ENCODE data around the gene SSBP3.
"Not testable (repeated sequence)": the region's sequence is repeated elsewhere in the genome, so short reads cannot be mapped to it uniquely, and the experiment has no call there.

SSBP3 gene

DNA sequence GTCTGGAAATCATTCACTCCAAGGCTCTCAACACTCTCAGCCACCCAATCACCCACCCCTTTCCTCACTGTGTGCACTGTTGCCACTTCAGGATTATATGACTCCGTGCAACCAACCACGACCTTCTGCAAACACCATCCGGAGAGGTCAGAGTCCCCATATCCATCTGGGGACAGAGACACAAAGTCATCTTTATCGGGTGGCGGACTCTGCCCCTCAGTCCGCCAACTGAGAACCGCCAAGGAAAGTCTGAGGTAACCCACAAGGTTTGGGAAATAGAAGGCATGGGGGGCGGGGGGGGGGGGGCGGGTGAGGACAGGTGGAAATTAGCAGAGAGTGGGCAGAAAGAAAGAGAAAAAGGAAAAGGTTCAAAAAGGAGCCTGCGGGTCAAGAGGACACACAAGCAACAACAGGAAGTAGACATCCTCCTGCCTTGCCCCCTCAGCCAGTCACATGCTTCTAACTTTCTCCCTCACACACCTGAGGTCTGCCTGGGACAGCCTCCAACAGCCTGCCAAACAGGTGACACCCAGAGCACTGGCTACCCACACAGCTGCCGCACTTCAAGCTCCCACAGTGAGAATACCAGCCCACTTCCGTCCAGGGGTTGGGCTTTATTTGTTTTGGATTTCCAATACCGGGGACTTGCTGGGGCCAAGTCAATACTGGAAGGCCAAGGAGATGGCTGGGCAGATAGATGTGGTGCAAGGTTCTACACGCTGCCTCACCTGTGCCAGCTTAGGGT is 58.1 kb downstream of the SSBP3 start:
- DNase-seq: no peak

DNA sequence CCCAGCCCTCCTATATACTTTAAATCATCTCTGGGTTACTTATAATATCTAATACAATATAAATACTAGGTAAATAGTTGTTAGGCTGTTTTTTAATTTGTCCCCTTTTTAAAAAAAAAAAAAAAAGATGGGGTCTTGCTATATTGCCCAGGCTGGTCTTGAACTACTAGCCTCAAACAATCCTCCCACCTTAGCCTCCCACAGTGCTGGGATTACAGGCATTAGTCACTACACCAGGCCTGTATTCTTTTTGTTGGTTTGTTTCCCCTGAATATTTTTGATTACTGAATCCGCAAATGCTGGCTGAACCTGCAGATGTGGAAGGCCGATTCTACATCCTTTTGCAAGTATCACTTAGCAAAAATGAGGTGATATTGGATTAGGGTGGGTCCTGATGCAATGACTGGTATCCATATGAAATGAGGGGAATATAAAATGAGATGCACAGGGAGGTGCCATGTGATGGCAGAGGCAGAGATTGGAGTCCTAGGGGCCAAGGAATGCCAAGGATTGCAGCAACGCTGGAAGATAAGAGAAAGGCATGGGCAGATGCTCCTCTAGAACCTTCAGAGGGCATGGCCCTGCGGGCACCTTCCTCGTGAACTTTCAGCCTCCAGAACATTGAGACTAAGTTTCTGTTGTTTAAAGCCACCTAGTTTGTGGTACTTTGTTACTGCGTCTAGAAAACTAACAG is 58.8 kb downstream of the SSBP3 start:
- no peak for DNase-seq

DNA sequence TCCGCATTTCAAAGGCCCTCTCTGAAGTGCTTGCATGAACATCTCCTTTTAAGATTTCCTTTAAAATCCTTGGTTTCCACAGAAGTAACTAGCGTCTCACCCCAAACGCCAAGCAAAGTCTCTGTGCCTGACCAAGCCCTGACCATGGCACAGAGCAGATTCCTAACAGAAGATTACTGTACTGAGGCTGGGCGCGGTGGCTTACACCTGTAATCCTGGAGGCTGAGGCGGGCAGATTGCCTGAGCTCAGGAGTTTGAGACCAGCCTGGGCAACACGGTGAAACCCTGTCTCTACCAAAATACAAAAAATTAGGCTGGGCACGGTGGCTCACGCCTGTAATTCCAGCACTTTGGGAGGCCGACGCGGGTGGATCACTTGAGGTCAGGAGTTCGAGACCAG is 60.6 kb downstream of the SSBP3 start:
- not testable (repeated sequence) for DNase-seq

DNA sequence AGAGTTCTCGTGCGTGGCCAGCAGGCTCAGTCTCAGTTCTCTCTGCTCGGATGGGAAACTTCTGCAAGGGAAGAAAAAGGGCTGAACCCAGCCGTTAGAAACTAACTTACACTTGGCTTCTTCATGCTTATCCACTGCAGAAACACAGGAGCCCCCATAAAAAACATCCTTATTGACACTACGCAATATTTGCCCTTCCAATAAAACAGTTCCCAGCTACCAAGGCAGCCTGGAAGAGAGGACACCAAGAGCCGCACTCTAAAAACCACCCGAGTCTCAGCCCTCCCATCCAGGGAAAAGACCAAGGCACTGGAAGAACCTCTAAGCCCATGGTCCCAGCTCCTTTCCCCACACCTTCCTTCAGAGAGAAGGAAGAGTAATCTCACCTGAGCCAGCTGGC is 61.1 kb downstream of the SSBP3 start:
- DNase-seq: no peak

DNA sequence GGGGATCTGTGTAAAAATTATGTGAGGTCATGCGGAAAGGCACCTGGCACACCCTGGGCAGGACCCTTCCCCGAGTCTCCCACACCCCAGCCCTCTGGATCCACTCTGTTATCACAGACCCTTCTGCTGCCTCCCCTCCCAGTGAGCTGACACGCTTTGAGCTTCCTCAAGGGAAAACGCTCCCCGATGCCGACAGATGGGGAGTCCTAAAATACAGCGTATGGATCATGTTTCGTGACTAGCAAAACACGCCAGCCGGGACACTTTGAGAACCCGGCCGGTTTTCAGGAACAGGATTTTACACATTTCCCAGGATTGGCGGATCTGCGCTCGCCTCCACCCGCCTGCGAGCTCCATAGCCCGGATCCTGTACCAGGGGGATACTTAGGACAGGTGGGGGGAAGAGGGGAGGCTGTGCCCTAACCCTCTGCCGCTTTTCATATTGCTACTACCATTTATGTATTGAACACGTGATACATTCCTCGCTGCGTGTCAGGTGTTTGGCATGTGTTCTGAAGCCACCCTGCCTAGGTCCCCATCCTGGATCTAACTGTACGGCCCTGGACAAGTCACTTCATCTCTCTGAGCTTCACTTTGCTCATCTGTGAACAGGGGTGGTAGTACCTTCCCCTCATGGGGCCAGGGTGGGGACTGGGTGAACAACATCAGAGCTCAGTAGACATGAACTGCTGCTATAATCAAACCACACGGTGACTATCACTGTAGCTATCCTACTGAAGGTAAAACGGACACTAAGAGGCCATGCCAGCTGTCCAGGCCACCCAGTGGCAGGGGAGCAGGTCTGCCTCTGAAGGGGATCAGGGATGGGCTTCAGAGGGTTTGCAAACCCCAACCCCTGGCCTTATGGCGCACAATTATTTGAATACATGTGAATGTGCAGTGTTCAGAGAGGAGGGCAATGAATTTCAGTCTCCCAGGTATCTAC is 63.2 kb downstream of the SSBP3 start:
- no peak for DNase-seq

DNA sequence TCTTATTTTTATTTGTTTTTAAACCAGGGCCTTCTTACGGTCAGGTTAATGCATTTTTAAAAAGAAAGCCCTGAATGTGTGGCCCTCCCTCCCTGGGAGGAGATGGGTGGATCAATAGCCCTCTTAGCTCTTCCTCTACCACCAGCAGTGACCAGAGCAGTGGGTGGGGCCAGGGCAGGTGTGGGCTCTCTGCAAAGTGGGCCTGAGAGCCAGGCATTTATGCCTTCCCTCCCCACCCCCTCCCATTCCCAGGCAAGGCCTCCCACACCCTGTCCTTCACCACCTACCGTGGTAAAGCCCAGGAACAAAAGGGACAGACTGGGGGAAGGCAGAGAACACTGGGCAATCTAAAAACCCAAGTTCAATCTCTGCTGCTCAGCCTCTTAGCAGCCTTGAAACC is 63.9 kb downstream of the SSBP3 start:
- no peak for DNase-seq

DNA sequence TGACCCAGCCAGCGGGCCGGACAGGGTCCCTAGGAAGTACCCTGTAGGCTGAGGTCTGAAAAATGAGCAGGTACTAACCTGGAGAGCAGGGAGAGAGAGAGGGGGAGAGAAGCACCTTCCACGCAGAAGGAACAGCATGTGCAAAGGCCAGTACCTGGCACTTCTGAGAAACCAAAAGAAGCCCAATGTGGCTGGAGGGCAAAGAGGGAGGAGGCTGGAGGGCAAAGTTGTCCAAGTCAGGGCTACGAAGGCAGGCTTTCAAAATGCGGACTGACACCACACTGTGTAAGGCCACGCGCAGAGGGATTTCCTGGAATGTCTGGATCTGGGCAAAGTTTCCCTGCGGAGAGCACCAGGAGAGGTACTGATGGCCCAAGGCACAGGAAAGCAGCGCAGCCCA is 64.4 kb downstream of the SSBP3 start:
- no peak for DNase-seq

DNA sequence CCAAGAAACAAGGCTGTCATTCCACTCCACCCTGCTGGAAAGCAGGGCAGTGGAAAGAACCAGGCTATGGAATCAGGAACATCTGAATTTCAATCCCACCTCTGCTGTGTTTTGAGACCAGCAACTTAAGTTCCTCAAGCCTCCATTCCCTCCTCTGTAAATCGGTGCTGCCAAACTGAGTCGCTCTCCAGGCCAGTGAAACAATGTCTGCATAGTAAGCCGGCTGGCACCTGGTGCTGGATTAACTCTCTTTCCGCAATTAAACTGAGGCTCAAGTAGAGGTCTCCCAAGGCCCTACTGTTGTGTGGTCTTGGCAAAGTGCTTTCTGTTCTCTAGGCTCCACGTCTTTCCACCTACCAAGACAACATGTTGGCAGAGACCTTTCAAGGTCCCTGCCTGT is 65.3 kb downstream of the SSBP3 start:
- DNase-seq: no peak

DNA sequence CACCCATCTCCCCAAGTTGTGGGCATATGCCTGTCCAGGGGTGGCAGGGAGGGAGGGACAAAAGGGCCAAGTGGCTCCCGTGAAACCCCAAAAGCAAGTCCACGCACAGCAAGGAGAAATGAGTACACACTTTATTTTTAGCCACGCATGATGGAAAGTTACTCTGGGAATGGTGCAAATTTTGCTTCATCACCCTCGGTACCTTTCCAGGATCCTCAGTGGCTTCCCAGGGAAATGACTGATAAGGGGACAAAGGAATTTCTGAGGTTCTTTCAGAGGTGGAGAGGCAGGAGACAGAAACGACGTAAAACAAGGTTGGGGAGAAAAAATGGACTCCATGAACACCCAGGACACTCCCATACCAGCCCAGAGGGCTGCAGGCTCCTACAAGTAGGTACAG is 65.8 kb downstream of the SSBP3 start:
- DNase-seq: no peak

DNA sequence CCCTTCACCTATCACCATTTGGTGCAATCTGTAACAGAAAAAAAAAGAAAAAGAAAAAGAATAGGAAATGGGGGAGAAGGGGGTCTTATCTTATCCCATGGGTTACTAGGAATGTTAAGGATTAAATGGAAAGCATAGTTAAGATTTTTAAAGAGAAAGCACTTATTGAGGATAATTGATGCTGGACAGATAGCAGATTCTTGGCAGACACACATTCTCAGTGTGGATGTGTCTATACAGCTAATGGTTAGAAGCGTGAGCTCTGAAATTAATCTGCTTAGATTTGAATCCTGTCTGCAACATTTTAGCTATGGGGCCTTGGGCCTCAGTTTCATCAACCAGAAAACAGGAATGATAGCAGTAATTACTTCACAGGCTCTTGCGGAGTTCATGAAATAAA is 67.1 kb downstream of the SSBP3 start:
- no peak for DNase-seq

DNA sequence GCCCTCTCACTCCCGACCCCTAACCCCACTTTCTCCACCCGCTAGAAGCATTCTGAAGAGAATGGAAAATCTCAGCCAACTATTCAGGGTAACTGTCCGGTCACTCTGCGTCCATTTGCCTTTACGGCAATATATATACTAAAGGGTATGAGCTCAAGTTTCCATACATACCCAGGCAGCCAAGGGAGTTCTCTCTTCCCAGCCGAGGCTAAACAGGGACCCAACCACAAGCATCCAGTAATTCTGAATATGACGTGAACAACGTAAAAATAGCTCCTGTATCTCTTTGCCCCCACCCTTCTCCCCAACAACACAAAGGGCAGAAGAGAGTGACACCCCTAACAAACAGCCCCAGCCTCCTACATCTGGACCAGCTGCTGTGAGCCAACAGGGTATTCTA is 67.7 kb downstream of the SSBP3 start:
- no peak for DNase-seq

DNA sequence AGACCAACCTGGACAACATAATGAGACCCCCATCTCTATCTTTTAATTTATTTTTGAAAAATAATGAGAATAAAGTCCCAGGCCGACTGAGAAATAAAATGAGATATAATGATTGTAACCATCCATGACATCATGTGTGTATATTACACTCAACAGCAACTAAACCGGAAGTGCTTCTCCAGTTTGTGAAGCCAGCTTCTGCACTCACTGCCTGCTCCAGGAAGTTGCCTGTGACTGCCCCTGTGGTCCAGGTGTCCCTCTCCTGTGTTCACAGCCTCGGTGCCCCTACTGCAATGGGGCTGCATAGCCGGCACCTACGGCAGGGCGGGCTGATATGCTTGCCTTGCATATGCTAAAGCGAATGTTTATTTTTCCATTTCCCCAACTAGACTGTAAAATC is 68.3 kb downstream of the SSBP3 start:
- DNase-seq: no peak

DNA sequence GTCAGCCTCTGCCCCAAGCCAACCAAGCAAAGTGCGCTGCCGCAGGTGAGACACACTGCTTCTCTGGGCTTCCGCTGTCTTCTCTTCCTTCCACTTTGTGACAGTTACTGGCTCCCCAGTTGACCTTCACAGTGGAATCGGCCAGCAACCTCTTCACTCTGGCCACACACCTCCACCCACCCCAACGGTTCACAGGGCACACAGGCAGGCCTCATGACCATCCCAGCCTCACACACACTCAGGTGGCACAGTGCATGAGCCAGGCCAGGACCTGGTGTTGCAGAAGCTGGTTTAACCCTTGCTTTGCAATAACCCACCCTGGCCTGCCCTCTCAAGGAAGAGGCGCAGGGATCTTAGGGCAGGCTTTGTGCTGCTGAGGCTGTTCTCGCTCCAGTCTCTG is 69.2 kb downstream of the SSBP3 start:
- no peak for DNase-seq

DNA sequence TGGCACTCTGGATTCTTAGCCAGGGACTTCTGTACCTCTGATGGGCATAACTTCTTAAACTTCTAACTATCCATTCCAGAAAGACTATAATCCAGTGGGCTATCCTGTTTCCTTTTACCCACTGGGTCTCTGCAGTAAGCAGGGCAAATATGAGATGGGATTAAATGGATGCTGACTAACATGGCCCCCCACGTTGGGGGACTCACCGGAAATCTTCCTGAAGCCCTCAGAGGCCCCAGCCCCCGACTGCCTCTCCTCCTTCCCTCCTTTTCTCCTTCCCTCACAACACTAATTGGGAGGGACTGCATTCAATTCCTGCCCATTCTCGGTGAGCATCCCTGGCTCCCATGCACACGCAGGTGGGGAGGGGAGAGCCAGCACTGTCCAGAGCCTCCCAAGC is 70.1 kb downstream of the SSBP3 start:
- no peak for DNase-seq

DNA sequence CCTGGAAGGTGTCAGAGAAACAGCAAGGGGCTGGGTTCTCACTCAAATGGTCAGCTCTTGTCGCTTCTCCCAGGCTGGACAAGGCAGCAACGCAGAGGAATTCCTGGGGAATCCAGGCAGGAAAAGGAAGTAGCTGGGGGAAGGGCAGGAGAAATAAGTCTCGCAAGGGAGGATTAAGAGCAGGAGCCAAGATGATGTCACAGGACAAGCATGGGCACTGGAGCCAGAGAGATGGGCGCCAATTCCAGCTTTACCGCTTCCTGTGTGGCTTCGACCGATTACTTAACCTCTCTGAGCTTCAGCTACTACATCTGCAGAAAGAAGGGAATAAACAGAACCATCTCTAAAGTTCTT is 70.5 kb downstream of the SSBP3 start:
- DNase-seq: no peak

DNA sequence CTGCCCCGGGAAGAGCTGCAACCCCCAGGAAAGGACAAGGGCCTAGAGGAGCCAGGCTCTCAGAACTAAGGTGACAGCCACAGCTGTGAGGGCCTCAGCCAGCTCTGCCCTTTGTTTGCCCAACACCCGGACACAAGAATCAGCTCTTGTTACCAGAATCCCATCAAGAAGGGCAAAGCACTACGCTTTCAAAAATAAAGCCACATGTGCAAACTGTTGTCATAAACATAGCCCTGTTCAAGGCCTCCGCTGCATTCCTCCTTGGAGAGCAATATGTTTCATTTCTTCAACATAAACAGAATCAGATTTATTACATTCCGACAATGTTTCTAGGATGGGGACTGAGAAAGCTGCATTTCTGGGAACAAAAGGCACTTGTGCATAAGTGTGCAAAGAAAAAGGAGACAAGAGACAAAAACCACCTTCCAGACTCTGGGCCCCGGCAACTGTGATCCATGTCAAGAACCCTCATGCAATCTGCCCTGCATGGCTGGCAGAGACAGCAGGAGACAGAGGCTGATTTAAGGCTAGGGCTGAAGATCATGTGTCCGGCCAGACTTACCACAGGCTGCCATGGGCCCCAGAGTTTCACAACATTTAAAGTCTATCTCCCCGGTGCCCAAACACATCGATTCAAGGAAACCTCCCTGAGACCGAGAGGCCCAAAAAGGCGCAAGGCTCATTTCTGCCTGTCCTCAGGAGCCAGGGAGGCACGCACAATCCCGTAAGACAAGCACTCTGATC is 71.0 kb downstream of the SSBP3 start:
- no peak for DNase-seq

DNA sequence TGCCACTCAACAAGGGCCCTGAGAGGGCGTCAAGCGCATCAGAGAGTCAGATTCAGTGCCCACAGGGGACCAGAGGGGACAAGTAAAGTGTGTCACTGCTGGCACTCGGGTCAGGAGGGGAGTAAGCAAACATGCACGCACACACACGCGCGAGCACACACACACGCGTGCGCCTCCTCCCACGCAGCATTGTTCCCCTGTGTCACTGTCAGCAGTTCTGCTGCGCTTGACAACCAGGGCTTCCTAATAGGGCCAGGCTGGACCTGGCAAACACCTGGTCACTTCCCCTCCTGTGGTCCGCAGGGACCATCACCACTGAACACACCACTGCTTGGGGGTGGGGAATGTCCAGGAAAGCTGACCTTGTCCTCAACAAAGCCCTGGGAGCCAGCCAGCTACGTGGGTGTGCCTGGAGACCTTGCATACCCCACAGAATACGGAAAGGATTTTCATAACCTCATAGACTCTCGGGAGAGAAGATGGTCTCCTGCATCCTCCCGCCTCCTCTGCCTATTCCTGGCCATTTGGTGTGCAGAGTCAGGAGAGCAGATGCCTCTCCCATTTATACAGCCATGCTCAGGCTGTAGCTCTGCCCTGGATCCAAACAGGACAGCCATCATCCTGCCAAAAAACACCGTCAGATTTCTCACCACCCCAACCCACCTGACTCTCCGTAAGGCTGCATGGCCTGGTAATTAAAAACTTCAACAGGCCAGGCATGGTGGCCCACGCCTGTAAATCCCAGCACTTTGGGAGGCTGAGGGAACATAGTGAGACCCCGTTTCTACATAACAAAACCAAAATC is 73.2 kb downstream of the SSBP3 start:
- no peak for DNase-seq

DNA sequence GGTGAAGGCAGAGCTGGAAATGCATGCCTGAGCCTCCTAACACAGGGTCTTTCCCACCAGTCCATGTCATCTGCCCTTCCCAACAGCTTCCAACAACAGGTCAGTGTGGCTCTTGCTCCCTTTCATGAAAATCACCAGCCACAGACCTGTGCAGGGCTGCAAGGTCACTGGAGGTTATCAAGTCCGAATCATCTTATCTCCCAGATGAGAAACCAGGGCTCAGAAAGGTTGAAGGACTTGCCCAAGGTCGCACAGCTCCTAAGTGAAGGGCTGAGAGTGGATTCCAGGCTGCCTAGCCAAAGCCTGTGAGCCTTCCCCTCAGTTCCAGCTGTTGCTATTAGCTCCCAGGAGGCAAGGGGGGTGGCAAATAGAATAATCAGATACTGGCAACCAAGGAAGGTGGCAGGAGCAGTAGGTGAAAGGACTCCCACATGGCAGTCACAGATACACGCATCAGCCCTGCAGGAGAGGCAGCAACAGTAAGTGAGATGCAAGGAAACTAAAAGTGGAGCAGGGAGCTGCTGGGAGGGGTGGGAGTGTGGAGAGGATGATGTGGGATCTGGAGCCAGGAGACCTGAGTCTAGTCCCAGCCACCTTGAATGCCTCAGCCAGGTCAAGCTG is 74.2 kb downstream of the SSBP3 start:
- no peak for DNase-seq

DNA sequence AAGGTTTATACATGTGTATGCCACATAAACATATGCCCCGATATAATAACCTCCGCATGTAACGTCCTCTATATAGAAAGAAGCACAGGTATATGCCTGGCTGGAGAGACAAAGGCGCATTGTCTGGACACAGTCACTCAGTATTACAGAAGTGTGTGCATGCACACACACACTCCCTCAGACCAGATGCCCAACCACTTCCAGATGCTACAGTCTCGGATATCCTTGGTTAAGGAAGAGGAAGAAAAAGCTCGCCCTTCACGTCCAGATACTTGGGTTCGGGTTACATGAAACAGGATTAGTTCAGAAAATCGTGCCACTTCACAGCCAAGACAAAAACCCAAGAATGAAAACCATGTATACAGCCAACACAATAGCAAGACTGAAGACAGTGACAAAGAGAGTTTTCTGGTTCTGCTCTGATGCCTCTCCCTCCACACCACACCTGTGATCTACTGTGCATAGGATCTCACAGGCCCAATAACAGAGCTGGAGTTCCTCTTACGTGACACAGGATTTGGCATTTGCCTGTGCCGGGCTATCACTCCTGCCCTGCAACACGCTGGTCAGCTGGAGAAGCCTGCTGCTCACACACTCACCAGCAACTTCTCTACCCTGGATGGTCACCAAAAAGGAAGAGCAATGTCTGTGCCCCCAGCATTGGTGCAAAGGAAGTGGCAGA is 75.0 kb downstream of the SSBP3 start:
- DNase-seq: no peak

DNA sequence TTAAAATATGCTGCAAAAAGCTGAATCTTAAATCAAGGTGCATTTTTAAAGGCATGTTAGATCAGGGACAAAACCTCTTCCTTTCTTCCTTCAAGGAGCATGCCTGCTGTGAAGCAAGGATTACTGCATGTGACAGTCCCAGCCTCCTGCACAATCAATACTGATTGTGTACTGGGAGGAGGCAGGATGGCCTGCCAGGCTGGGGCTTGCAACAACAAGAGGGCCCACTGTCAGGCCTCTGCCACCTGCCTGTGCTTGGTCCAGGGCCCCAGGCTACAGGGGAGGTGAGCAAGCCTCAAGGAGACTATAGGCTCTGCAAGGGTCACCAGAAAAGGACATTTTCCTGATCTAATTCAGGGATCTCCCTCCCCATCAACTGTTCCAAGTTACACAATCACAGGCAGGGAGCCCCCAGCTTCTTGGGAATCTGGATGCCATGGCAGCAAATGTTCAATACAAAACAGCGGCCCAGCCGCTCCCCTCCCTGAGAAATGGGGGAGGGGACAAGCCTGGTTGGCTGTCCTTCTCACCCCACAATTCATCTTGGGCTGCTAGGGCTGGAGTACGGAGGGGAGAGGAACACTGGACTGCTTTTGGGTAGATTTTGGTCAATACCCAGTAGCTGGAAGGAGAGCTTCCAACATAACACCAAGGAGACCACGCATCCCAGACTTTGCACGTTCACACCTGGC is 76.7 kb downstream of the SSBP3 start:
- DNase-seq: no peak

Data from SHP77 treated with DMSO at 0.1 percent for 48 hours (cell line).